ENCODE measurements around the gene ACOT7. TPM values are rescaled to one million over a fixed set of nuclear protein-coding genes. Genes with fewer than 3 reads are reported as not detected.

Gene ACOT7
- total RNA-seq, 2 experiments from 2014 or later, result 5.3 to 5.4 TPM

DNA sequence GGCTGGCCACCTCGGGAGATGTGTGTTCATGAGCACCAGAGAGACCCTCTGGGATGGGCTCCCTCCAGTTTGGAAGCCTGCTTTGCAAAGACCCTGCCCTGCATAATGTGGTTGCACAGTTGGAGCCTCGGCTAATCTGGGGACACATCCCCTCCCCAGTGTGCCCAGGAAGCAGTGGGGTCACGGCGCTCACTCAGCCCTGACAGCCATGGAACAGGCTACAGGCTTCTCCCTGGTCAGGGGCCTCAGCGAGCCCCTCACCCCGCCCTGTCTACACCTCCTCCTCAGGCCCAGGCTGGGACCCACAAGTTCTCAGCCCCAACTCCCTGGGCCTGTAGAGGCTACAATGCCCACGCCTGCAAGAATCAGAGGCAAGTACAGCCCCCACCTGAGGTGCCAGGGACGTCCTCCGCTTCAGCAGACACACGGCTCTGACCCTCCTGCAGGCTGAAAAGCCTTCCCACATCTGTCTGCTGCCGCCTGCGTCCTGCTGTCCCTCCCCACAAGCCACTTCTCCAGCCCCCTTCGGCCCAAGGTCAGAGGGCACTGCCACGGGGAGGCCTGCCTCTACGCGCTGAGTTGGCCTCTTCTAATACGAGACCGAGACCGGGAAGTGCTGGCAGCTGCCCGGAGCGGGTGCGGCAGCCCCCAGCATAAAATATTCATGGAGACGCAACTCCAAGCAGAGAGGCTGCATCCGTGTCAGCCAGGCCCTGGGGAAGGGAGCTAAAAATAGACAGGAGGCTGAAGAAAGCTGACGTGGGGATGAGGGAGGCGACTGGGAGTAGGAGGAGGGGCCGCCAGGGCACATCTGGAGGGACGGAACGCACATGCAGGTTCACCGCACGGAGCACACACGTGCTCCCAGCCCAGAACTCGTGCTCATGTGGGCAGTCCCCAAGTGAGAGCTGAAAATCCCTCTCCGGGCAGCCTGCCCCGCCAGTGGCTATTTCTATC, 117.5 kb downstream of the ACOT7 start:
- Mint-ChIP-seq H3K9me3 (no peaks in the 10 kb centered on the region), H3K4me1 (ENCODE audit: low read depth) (no peaks in the 10 kb centered on the region), H3K27ac (no peak overlapping the region), H3K4me3 (no peak overlapping the region), H3K27me3 (no peaks in the 10 kb centered on the region), H3K36me3 (ENCODE audit: low read depth) (no peaks in the 10 kb centered on the region)
- H3K36me3 ChIP-seq (ENCODE audit: insufficient read depth, low read length), result no peaks in the 10 kb centered on the region
- intact Hi-C loops (cut with DNase I, micrococcal nuclease), result no loop called here
- TF ChIP-seq CTCF (IDR thresholded peaks at IDR 0.05), result no peak
- ATAC-seq (ENCODE audit: poor library complexity) (no peak), DNase-seq (no peak)
- ChIA-PET POLR2A (no interaction called here), CTCF (no interaction called here)
- no peaks in the 10 kb centered on the region for H3K27me3 ChIP-seq (ENCODE audit: control insufficient read depth in 1 of 2, insufficient read depth in 2 of 2, low read length in 2 of 2)
- no peak overlapping the region for H3K27ac ChIP-seq (ENCODE audit: low read depth in 1 of 2, low read length in 2 of 2)
- H3K4me1 ChIP-seq (ENCODE audit: insufficient read depth, low read length), result no peaks in the 10 kb centered on the region
- no peak overlapping the region for H3K4me3 ChIP-seq (ENCODE audit: low read length)
- no peaks in the 10 kb centered on the region for H3K9me3 ChIP-seq (ENCODE audit: control insufficient read depth in 1 of 2, insufficient read depth in 1 of 2, low read length in 2 of 2)

DNA sequence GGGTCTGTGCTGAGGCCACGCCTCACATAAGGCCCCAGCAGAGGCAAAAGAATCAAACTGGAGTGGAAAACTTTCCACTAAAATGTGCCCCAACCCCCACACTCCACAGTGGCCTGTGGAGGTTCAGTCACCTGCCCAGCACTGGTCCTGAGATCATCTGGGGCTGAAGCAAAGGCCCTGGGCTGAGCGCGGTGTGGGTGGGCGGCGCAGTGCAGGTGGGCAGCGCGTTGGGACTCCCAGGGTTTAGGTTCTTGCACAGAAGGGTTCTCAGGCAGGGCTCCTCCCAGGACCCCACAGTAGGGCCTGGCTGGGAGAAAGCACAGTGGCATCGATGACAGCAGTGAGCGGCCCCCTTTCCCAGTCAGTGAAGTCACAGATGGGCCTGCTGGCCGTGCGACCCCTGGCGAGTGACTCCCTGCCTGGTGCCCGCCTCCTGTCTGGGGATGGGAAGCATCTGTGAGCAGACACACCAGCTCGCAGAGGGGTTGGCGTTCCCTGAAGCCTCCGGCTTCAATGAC, 118.9 kb downstream of the ACOT7 start:
- ATAC-seq (ENCODE audit: poor library complexity) (no peak), DNase-seq (no peak)
- Mint-ChIP-seq H3K27me3 (no peaks in the 10 kb centered on the region), H3K27ac (no peak overlapping the region), H3K36me3 (ENCODE audit: low read depth) (no peaks in the 10 kb centered on the region), H3K4me3 (no peak overlapping the region), H3K9me3 (no peaks in the 10 kb centered on the region), H3K4me1 (ENCODE audit: low read depth) (no peaks in the 10 kb centered on the region)
- Histone ChIP-seq H3K27me3 (ENCODE audit: control insufficient read depth in 1 of 2, insufficient read depth in 2 of 2, low read length in 2 of 2) (no peaks in the 10 kb centered on the region), H3K9me3 (ENCODE audit: control insufficient read depth in 1 of 2, insufficient read depth in 1 of 2, low read length in 2 of 2) (no peaks in the 10 kb centered on the region), H3K27ac (ENCODE audit: low read depth in 1 of 2, low read length in 2 of 2) (no peak overlapping the region), H3K36me3 (ENCODE audit: insufficient read depth, low read length) (no peaks in the 10 kb centered on the region), H3K4me3 (ENCODE audit: low read length) (no peak overlapping the region), H3K4me1 (ENCODE audit: insufficient read depth, low read length) (no peaks in the 10 kb centered on the region)
- intact Hi-C loops (cut with DNase I, micrococcal nuclease), result no loop called here
- ChIA-PET POLR2A (no interaction called here), CTCF (no interaction called here)
- no peak for TF ChIP-seq CTCF (IDR thresholded peaks at IDR 0.05)

DNA sequence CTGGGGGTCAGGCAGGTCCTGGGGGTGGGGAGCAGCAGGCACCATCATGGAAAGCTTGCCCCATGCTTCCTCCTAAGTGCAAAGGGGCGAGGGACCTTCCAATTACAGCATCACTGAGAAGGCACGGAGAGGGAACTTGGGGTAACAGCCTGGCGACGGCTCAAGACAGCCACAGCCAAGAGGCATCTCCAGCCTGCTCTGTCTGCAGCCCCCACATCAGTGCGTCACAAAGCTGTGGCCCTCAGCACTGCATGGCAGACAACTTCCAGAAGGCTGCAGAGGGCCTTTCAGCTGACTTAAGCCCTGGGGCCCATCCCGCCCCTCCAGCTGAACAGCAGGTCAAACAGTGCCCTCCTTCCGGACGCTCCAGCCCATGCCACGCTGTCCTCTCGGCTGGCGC, 119.5 kb downstream of the ACOT7 start:
- no peak overlapping the region for H3K27ac Mint-ChIP-seq
- no peak for DNase-seq
- Histone ChIP-seq H3K4me1 (ENCODE audit: insufficient read depth, low read length) (no peaks in the 10 kb centered on the region), H3K27me3 (ENCODE audit: control insufficient read depth in 1 of 2, insufficient read depth in 2 of 2, low read length in 2 of 2) (no peaks in the 10 kb centered on the region), H3K36me3 (ENCODE audit: insufficient read depth, low read length) (no peaks in the 10 kb centered on the region), H3K4me3 (ENCODE audit: low read length) (no peak overlapping the region), H3K9me3 (ENCODE audit: control insufficient read depth in 1 of 2, insufficient read depth in 1 of 2, low read length in 2 of 2) (no peaks in the 10 kb centered on the region), H3K27ac (ENCODE audit: low read depth in 1 of 2, low read length in 2 of 2) (no peak overlapping the region)
- H3K9me3 Mint-ChIP-seq, result no peaks in the 10 kb centered on the region
- H3K4me1 Mint-ChIP-seq (ENCODE audit: low read depth), result no peaks in the 10 kb centered on the region
- no peaks in the 10 kb centered on the region for H3K36me3 Mint-ChIP-seq (ENCODE audit: low read depth)
- no peak for TF ChIP-seq CTCF (IDR thresholded peaks at IDR 0.05)
- CTCF ChIA-PET, result no interaction called here
- no peak for ATAC-seq (ENCODE audit: poor library complexity)
- POLR2A ChIA-PET, result no interaction called here
- H3K4me3 Mint-ChIP-seq, result no peak overlapping the region
- no peaks in the 10 kb centered on the region for H3K27me3 Mint-ChIP-seq
- intact Hi-C loops (cut with DNase I, micrococcal nuclease), result no loop called here

Measured in CD4-positive, alpha-beta T cell (primary cell).